ENCODE results near the gene LMLN. TPM values are rescaled to one million over a fixed set of nuclear protein-coding genes. Genes with fewer than 3 reads are reported as not detected.
"Not testable (repeated sequence)": the region's sequence is repeated elsewhere in the genome, so short reads cannot be mapped to it uniquely, and the experiment has no call there.

The LMLN gene
- total and polyA plus RNA-seq, 2 experiments from 2014 or later = 3.1 to 6.2 TPM

DNA sequence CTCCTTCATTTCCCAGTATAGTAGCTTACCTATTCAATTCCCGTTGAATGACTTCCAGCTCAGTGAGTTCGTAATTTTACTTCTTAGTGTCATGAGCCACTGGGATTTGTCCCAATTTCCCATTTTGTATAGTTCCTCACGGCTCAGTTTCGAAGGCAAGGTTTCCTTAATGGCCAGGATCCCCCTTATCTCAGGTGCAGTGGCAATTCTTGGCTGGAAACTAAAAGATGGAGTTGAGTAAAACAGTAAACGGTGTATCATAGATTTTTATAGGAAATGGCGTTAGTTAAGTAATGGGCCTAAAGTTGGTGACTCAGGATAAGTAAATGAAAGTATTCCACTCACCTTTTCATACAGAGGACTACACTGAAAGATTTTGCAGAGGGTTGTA is 522 bp upstream of the LMLN start:
- H3K79me2 ChIP-seq (ENCODE audit: insufficient read depth) = peaks cover 13% of the 10 kb centered on the region
- H2AFZ ChIP-seq = peak overlapping the region; percentile 91
- 86 to 92% methylated on average over 6 of the region's 6 CpGs for WGBS, 2 experiments (ENCODE audit: low coverage in 1 of 2, low lambda C conversion rate in 2 of 2, missing lambda C conversion rate in 2 of 2)
- H4K20me1 ChIP-seq (ENCODE audit: insufficient read depth) = peaks cover 8% of the 10 kb centered on the region; the same call in 1 of the 2 replicates
- H3K27ac ChIP-seq = peak overlapping the region; percentile 87
- H3F3A ChIP-seq (ENCODE audit: insufficient read depth) = peaks cover 60% of the 10 kb centered on the region
- peaks cover 26% of the 10 kb centered on the region for H3K36me3 ChIP-seq (ENCODE audit: low read depth)
- peak overlapping the region; percentile 81 for H3K4me3 ChIP-seq
- H3K4me1 ChIP-seq (ENCODE audit: insufficient read depth) = 0 out of 2 replicates have a peak, but pooled peaks cover 13% of the 10 kb centered on the region
- in situ Hi-C loops (cut with MboI) = no loop called here
- TF ChIP-seq EZH2 (IDR thresholded peaks at IDR 0.05; ENCODE audit: insufficient read depth, poor library complexity, severe bottlenecking) = no peak
- no peak for TF ChIP-seq EZH2phosphoT487 (IDR thresholded peaks at IDR 0.05; ENCODE audit: insufficient read depth, low read depth)
- H3K9ac ChIP-seq = peak overlapping the region; percentile 89
- H3K4me2 ChIP-seq (ENCODE audit: unreplicated experiment) = peak overlapping the region; percentile 73
- H3K9me3 ChIP-seq (ENCODE audit: low read depth) = no peaks in the 10 kb centered on the region
- H3K27me3 ChIP-seq (replicated peaks; ENCODE audit: insufficient read depth) = no peaks in the 10 kb centered on the region
- H3K9me2 ChIP-seq (ENCODE audit: insufficient read depth) = no peaks in the 10 kb centered on the region
- DNase-seq = no peak

DNA sequence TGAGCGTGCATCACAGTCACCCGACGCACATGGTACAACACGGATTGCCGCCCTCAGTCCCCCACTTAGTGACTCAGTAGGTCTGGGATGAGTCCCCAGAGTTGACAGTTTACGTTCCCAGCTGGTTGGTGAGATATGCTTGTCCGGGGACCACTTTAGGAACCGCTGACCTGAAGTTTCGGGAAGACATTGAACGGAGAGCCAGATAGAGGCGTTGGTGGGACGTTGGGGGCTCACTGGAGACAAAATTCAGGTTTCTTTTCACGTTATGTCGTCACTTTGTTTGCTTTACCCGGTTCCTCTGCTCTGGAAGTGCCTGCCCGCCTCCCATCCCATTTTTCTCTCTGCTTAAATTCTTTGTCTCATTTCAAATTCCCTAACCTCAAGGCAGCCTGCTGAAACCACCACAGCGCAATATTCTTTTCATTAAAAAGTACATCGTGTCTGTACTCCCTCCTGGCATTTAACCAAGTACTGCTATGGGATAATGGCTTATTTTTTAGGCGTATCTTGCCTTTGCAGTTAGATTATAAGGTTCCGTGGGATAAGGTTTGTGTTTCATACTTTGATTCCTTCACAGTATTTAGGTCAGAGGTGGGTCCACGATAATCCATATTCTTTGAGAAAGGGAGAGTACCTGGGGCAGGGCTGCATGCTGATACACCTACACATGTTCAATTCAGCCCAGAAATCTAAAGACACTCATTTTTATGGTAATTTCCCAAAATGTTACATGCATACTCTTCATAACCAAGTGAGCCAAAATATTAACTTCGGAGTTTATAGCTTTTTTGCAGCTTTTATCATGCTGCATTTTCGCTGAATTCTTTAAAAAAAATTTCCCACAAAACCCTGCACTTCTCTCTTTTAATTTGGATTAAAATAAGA is 921 bp downstream of the LMLN start:
- Histone ChIP-seq H3K27ac (peak overlapping the region; percentile 87), H2AFZ (peak overlapping the region; percentile 91), H3K4me2 (ENCODE audit: unreplicated experiment) (peak overlapping the region; percentile 90), H3K4me3 (peak overlapping the region; percentile 81), H3K79me2 (ENCODE audit: insufficient read depth) (0 out of 2 replicates have a peak, but pooled peaks cover 5% of the 10 kb centered on the region), H3K9me3 (ENCODE audit: low read depth) (no peaks in the 10 kb centered on the region), H3F3A (ENCODE audit: insufficient read depth) (peaks cover 45% of the 10 kb centered on the region), H4K20me1 (ENCODE audit: insufficient read depth) (no peaks in the 10 kb centered on the region), H3K9ac (peak overlapping the region; percentile 89), H3K36me3 (ENCODE audit: low read depth) (peaks cover 11% of the 10 kb centered on the region), H3K4me1 (ENCODE audit: insufficient read depth) (0 out of 2 replicates have a peak, but pooled peaks cover 13% of the 10 kb centered on the region), H3K9me2 (ENCODE audit: insufficient read depth) (no peaks in the 10 kb centered on the region), H3K27me3 (replicated peaks; ENCODE audit: insufficient read depth) (no peaks in the 10 kb centered on the region)
- in situ Hi-C loops (cut with MboI) = no loop called here
- TF ChIP-seq EZH2phosphoT487 (IDR thresholded peaks at IDR 0.05; ENCODE audit: insufficient read depth, low read depth) (no peak), EZH2 (IDR thresholded peaks at IDR 0.05; ENCODE audit: insufficient read depth, poor library complexity, severe bottlenecking) (no peak)
- WGBS, 2 experiments (ENCODE audit: low coverage in 1 of 2, low lambda C conversion rate in 2 of 2, missing lambda C conversion rate in 2 of 2) = 5 to 6% methylated on average over 23 of the region's 23 CpGs
- DNase-seq = peak; percentile 59

DNA sequence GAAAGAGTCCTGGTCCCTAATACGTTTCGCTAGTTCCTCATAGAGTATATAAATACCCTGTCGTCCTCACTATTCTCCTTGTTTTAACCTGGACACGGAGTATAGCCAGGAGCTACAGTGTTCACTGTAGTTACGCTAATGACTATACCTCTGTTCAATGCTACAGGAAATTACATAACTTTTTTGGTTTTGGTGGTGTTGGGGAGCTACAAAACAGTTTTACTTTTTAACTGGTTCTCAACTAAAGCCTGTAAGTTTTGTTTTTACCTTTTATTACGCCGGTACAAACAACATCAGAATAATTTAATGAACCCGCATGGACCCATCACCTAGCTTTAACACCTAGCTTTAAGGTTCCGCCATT is 1.5 kb downstream of the LMLN start:
- no peak for DNase-seq
- no peak overlapping the region for H3K9ac ChIP-seq
- H3K27me3 ChIP-seq (replicated peaks; ENCODE audit: insufficient read depth) = no peaks in the 10 kb centered on the region
- H3K9me3 ChIP-seq (ENCODE audit: low read depth) = no peaks in the 10 kb centered on the region
- 0 out of 2 replicates have a peak, but pooled peaks cover 13% of the 10 kb centered on the region for H3K4me1 ChIP-seq (ENCODE audit: insufficient read depth)
- H3K79me2 ChIP-seq (ENCODE audit: insufficient read depth) = 0 out of 2 replicates have a peak, but pooled peaks cover 5% of the 10 kb centered on the region
- peak overlapping the region; percentile 90 for H3K4me2 ChIP-seq (ENCODE audit: unreplicated experiment)
- WGBS, 2 experiments (ENCODE audit: low coverage in 1 of 2, low lambda C conversion rate in 2 of 2, missing lambda C conversion rate in 2 of 2) = 90% methylated on average over 9 of the region's 9 CpGs
- peak overlapping the region; percentile 81 for H3K4me3 ChIP-seq
- peaks cover 5% of the 10 kb centered on the region; the same call in 1 of the 2 replicates for H3K36me3 ChIP-seq (ENCODE audit: low read depth)
- no peak overlapping the region for H3K27ac ChIP-seq
- peak overlapping the region; percentile 91 for H2AFZ ChIP-seq
- H3K9me2 ChIP-seq (ENCODE audit: insufficient read depth) = no peaks in the 10 kb centered on the region
- H4K20me1 ChIP-seq (ENCODE audit: insufficient read depth) = no peaks in the 10 kb centered on the region
- H3F3A ChIP-seq (ENCODE audit: insufficient read depth) = peaks cover 39% of the 10 kb centered on the region
- TF ChIP-seq EZH2 (IDR thresholded peaks at IDR 0.05; ENCODE audit: insufficient read depth, poor library complexity, severe bottlenecking) = no peak
- no peak for TF ChIP-seq EZH2phosphoT487 (IDR thresholded peaks at IDR 0.05; ENCODE audit: insufficient read depth, low read depth)
- in situ Hi-C loops (cut with MboI) = no loop called here

DNA sequence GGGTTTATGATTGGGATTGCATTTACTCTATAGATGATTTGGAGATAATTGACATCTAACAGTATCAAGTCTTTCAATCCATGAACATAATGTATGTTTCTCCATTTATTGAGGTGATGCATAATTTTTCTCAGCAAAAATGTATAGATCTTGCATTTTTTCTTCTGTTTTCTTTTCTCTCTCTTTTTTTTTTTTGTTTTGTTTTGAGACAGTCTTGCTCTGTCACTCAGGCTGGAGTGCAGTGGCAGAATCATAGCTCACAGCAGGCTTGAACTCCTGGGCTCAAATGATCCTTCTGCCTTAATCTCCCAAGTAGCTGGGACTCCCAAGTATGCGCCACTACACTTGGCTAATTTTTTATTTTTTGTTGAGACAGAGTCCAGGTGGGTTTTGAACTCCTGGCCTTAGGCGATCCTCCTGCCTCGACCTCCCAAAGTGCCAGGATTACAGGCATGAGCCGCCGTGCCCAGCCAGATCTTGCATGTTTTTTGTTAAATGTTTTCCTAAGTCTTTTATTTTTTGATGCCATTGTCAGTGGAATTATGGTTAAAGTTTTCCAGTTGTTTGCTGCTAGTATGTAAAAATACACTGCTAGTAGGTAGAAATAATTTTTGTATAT is 3.1 kb downstream of the LMLN start:
- H3K9me3 ChIP-seq (ENCODE audit: low read depth) = no peaks in the 10 kb centered on the region

DNA sequence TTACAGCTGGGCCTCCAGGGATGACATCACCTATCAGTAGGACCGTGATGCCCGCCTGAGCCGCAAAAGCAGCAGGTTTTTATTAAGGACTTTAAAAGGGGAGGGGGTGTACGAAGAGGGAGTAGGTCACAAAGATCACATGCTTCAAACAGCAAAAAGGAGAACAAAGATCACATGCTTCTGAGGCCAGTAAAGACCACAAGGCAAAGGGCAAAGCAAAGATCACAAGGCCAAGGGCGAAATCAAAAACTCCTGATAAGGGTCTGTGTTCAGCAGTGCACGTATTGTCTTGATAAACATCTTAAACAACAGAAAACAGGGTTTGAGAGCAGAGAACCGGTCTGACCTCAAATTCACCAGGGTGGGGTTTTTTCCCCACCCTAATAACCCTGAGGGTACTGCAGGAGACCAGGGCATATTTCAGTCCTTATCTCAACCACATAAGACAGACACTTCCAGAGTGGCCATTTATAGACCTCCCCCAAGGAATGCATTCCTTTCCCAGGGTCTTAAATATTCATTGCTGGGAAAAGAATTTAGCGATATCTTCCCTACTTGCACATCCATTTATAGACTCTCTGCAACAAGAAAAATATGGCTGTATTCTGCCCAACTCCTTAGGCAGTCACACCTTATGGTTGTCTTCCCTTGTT is 7.4 kb downstream of the LMLN start:
- in situ Hi-C loops (cut with MboI) = not testable (repeated sequence)

More for the DNA sequence above, 3.1 kb downstream of the LMLN start:
- no peaks in the 10 kb centered on the region for H3K27me3 ChIP-seq (replicated peaks; ENCODE audit: insufficient read depth)
- no peak overlapping the region for H3K4me2 ChIP-seq (ENCODE audit: unreplicated experiment)
- TF ChIP-seq EZH2 (IDR thresholded peaks at IDR 0.05; ENCODE audit: insufficient read depth, poor library complexity, severe bottlenecking) (no peak), EZH2phosphoT487 (IDR thresholded peaks at IDR 0.05; ENCODE audit: insufficient read depth, low read depth) (no peak)
- H3K9ac ChIP-seq = no peak overlapping the region
- in situ Hi-C loops (cut with MboI) = no loop called here
- peaks cover 26% of the 10 kb centered on the region for H3F3A ChIP-seq (ENCODE audit: insufficient read depth)
- H3K9me2 ChIP-seq (ENCODE audit: insufficient read depth) = no peaks in the 10 kb centered on the region
- no peaks in the 10 kb centered on the region for H4K20me1 ChIP-seq (ENCODE audit: insufficient read depth)
- 0 out of 2 replicates have a peak, but pooled peaks cover 5% of the 10 kb centered on the region for H3K79me2 ChIP-seq (ENCODE audit: insufficient read depth)
- no peak for DNase-seq
- no peaks in the 10 kb centered on the region for H3K36me3 ChIP-seq (ENCODE audit: low read depth)
- no peak overlapping the region for H2AFZ ChIP-seq
- H3K4me3 ChIP-seq = no peak overlapping the region
- 0 out of 2 replicates have a peak, but pooled peaks cover 9% of the 10 kb centered on the region for H3K4me1 ChIP-seq (ENCODE audit: insufficient read depth)
- WGBS, 2 experiments (ENCODE audit: low coverage in 1 of 2, low lambda C conversion rate in 2 of 2, missing lambda C conversion rate in 2 of 2) = 92% methylated on average over 5 of the region's 5 CpGs
- H3K27ac ChIP-seq = no peak overlapping the region

More for the DNA sequence above, 7.4 kb downstream of the LMLN start:
- WGBS, 2 experiments (ENCODE audit: low coverage in 1 of 2, low lambda C conversion rate in 2 of 2, missing lambda C conversion rate in 2 of 2) = 86 to 88% methylated on average over 8 of the region's 8 CpGs
- not testable (repeated sequence) for H3K9me2 ChIP-seq (ENCODE audit: insufficient read depth); H3K4me1 ChIP-seq (ENCODE audit: insufficient read depth); H3K79me2 ChIP-seq (ENCODE audit: insufficient read depth); H3K9ac ChIP-seq; H3F3A ChIP-seq (ENCODE audit: insufficient read depth); H3K4me3 ChIP-seq; H3K27ac ChIP-seq; H4K20me1 ChIP-seq (ENCODE audit: insufficient read depth); H3K4me2 ChIP-seq (ENCODE audit: unreplicated experiment); H2AFZ ChIP-seq; DNase-seq; H3K9me3 ChIP-seq (ENCODE audit: low read depth); H3K27me3 ChIP-seq (replicated peaks; ENCODE audit: insufficient read depth); H3K36me3 ChIP-seq (ENCODE audit: low read depth)
